Measurements from ENCODE around the gene TXNL4A.
"Not testable (repeated sequence)": the region's sequence is repeated elsewhere in the genome, so short reads cannot be mapped to it uniquely, and the experiment has no call there.

The TXNL4A gene

GRCh38 chr18:79988451-79989194 lies at the start of gene TXNL4A:
TXNL4A (minus strand) TSS chr18:79988563; CDS start chr18:79988392, 171 bp downstream.
- DNase-seq: peak; percentile 87

GRCh38 chr18:80037300-80037699 lies 48.9 kb upstream of the TXNL4A start:
- ATAC-seq (no peak), DNase-seq (no peak)

More at GRCh38 chr18:79988451-79989194, at the start of gene TXNL4A:
- ATAC-seq: peak; percentile 98

- ATAC-seq (no peak), DNase-seq (no peak)
Measured at GRCh38 chr18:80035997-80036396, 47.6 kb upstream of the TXNL4A start.

GRCh38 chr18:80034852-80035406 lies 46.6 kb upstream of the TXNL4A start:
- ATAC-seq: no peak
- DNase-seq: no peak

GRCh38 chr18:80034068-80034851 lies 45.9 kb upstream of the TXNL4A start, which contains the start of gene RBFA:
RBFA (plus strand) TSS chr18:80034434; CDS start chr18:80034496, 62 bp downstream.
- peak; percentile 100 for DNase-seq
- peak; percentile 85 for ATAC-seq

- peak; percentile 54 for ATAC-seq
Measured at GRCh38 chr18:80033181-80034067, 45.1 kb upstream of the TXNL4A start.

GRCh38 chr18:80029690-80030089 lies 41.3 kb upstream of the TXNL4A start:
- ATAC-seq (no peak), DNase-seq (no peak)

More at GRCh38 chr18:80033181-80034067, 45.1 kb upstream of the TXNL4A start:
- peak; percentile 67 for DNase-seq

- ATAC-seq, DNase-seq: not testable (repeated sequence)
Measured at GRCh38 chr18:80027719-80028118, 39.4 kb upstream of the TXNL4A start.

GRCh38 chr18:80026363-80026762 lies 38.0 kb upstream of the TXNL4A start:
- ATAC-seq (no peak), DNase-seq (no peak)

GRCh38 chr18:80023173-80023572 lies 34.8 kb upstream of the TXNL4A start:
- ATAC-seq (no peak), DNase-seq (peak; percentile 43)

- ATAC-seq (no peak), DNase-seq (no peak)
Measured at GRCh38 chr18:80022613-80023012, 34.2 kb upstream of the TXNL4A start.

GRCh38 chr18:80012714-80013113 lies 24.4 kb upstream of the TXNL4A start:
- DNase-seq (no peak), ATAC-seq (no peak)

GRCh38 chr18:80011496-80012137 lies 23.3 kb upstream of the TXNL4A start:
- DNase-seq, ATAC-seq: not testable (repeated sequence)

GRCh38 chr18:80010551-80010906 lies 22.2 kb upstream of the TXNL4A start:
- DNase-seq: no peak
- no peak for ATAC-seq

- DNase-seq: no peak
- ATAC-seq: no peak
Measured at GRCh38 chr18:80009661-80010550, 21.5 kb upstream of the TXNL4A start.

GRCh38 chr18:80006724-80007123 lies 18.4 kb upstream of the TXNL4A start:
- ATAC-seq (no peak), DNase-seq (no peak)

GRCh38 chr18:80004600-80005342 lies 16.4 kb upstream of the TXNL4A start:
- no peak for DNase-seq
- no peak for ATAC-seq

GRCh38 chr18:80002468-80002867 lies 14.1 kb upstream of the TXNL4A start:
- DNase-seq: no peak
- no peak for ATAC-seq

- DNase-seq (no peak), ATAC-seq (no peak)
Measured at GRCh38 chr18:80000877-80001276, 12.5 kb upstream of the TXNL4A start.

- not testable (repeated sequence) for ATAC-seq, DNase-seq
Measured at GRCh38 chr18:79999701-80000100, 11.3 kb upstream of the TXNL4A start.
